Measurements from ENCODE around the gene C22orf31. TPM values are rescaled to one million over a fixed set of nuclear protein-coding genes. Genes with fewer than 3 reads are reported as not detected.

Gene C22orf31
- total RNA-seq, 1 experiment from 2014 or later, result not detected

DNA sequence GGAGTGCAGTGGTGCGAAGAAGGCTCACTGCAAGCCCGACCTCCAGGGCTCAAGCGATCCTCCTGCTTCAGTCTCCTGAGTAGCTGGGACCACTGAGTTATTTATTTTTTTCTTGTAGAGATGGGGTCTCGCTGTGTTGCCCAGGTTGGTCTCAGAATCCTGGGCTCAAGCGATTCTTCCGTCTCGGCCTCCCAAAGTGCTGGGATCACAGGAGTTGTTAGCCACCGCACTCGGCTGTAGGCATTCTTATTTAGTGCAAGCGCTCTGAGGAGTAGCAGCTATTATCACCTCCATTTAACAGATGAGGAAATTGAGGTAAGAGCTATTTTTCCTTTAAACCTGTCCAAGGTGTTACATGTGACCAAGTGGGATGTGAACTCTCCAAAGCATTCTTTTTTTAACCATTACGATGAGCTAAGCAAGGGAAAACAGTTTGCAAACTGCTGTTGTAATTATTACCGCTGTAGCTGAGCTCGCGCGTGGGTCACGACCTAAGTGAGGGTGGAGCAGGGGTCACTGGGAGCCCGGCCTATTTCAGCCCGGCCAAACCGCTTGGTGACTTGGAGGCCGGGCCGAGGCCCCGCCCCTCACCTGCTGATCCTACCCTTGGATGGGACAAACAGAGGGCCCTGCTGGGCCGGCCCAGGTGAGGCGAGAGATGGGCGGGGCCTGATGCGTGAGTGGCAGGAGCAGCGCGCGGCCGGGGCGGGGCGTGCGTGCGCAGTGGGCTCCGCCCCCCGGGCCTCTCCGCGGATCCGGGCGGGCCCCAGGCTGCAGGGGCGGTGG is 10.8 kb upstream of the C22orf31 start:
- Histone ChIP-seq H2AFZ (ENCODE audit: low read length) (peak overlapping the region; percentile 38; the same call in 1 of the 2 replicates), H3K9me2 (replicated peaks; ENCODE audit: low read length) (no peaks in the 10 kb centered on the region), H3K9me3 (ENCODE audit: low read length) (no peaks in the 10 kb centered on the region), H3K4me1 (ENCODE audit: insufficient read depth, low read length) (peaks cover 10% of the 10 kb centered on the region; the same call in 1 of the 2 replicates), H3K27ac (ENCODE audit: low read length) (no peak overlapping the region), H3F3A (ENCODE audit: low read length, unreplicated experiment) (no peaks in the 10 kb centered on the region), H3K9ac (ENCODE audit: low read length) (no peak overlapping the region), H3K4me3 (ENCODE audit: low read length) (peak overlapping the region; percentile 47; the same call in 1 of the 2 replicates), H4K20me1 (ENCODE audit: low read length) (no peaks in the 10 kb centered on the region), H3K27me3 (ENCODE audit: low read length) (no peaks in the 10 kb centered on the region), H3K4me2 (ENCODE audit: low read length) (peak overlapping the region; percentile 86), H3K79me2 (ENCODE audit: low read length) (no peaks in the 10 kb centered on the region), H3K36me3 (ENCODE audit: low read depth, low read length) (no peaks in the 10 kb centered on the region)
- ATAC-seq (peak; percentile 93), DNase-seq (peak; percentile 89)
- BruUV-seq (replicated peaks), result no TSS peak
- TF ChIP-seq, protein P1, sequence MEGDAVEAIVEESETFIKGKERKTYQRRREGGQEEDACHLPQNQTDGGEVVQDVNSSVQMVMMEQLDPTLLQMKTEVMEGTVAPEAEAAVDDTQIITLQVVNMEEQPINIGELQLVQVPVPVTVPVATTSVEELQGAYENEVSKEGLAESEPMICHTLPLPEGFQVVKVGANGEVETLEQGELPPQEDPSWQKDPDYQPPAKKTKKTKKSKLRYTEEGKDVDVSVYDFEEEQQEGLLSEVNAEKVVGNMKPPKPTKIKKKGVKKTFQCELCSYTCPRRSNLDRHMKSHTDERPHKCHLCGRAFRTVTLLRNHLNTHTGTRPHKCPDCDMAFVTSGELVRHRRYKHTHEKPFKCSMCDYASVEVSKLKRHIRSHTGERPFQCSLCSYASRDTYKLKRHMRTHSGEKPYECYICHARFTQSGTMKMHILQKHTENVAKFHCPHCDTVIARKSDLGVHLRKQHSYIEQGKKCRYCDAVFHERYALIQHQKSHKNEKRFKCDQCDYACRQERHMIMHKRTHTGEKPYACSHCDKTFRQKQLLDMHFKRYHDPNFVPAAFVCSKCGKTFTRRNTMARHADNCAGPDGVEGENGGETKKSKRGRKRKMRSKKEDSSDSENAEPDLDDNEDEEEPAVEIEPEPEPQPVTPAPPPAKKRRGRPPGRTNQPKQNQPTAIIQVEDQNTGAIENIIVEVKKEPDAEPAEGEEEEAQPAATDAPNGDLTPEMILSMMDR (conservative IDR thresholded peaks at IDR 0.05; ENCODE audit: low read depth, low read length), result no peak
- TF ChIP-seq EZH2 (IDR thresholded peaks at IDR 0.05; ENCODE audit: low read length, unreplicated experiment) (no peak), EZH2phosphoT487 (IDR thresholded peaks at IDR 0.05; ENCODE audit: borderline replicate concordance, low read length) (no peak)
- POLR2A ChIA-PET (ENCODE audit: unreplicated experiment), result interaction anchor here (0.6 kb wide), 1 partner anchor 38 kb away, joined by 11 read pairs; no protein-coding TSS in a partner anchor
- intact Hi-C loops (cut with micrococcal nuclease), result loop anchor here (10.0 kb wide), 1 partner anchor 82 kb away; no protein-coding TSS in a partner anchor
- CTCF ChIA-PET, result no interaction called here

DNA sequence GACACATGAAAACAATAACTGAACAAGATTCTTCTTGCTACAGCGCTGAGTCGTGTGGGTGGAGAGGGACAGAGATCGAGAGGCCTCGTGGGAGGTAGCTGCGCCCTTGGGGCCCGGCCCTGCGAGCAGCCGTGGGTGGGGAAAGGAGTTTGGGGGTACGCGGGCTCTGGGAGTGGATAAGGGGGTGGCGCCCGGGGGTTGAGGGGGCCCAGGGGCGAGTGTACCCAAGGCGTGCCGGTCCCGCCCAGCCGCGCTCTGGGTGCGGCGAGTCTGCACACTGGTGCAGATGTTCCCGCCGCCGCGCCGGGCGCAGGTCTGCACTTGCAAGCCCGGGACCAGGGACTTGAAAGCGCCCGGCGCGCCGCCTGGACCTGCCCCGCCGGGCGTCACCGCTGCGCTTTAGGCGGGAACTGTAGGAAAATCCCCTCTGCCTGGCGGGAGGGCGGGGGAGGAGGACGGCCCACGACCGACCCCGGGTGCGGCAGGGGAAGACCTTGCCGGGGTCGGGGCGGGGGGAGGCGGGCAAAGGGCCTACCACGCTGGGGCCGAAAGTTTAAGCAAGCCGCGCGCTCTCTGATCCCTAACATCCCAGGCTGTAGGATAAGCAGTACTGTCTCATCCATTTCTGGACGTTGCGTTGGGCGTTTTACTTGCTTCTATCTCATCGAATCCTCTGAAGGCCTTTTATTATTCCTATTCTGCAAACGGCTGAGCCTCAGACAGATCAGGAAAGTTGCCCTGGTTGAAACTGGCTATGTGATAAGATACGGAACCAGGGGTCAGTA is 9.8 kb upstream of the C22orf31 start:
- H3K79me2 ChIP-seq (ENCODE audit: low read length), result no peaks in the 10 kb centered on the region
- intact Hi-C loops (cut with micrococcal nuclease), result loop anchor here (10.0 kb wide), 1 partner anchor 83 kb away; no protein-coding TSS in a partner anchor
- peak; percentile 20 for DNase-seq

More for the DNA sequence above, 9.8 kb upstream of the C22orf31 start:
- Histone ChIP-seq H3K9ac (ENCODE audit: low read length) (no peak overlapping the region), H3K27me3 (ENCODE audit: low read length) (no peaks in the 10 kb centered on the region), H4K20me1 (ENCODE audit: low read length) (no peaks in the 10 kb centered on the region), H2AFZ (ENCODE audit: low read length) (peak overlapping the region; percentile 71), H3K9me2 (replicated peaks; ENCODE audit: low read length) (no peaks in the 10 kb centered on the region), H3K4me2 (ENCODE audit: low read length) (peak overlapping the region; percentile 86), H3K36me3 (ENCODE audit: low read depth, low read length) (no peaks in the 10 kb centered on the region), H3K9me3 (ENCODE audit: low read length) (no peaks in the 10 kb centered on the region), H3K27ac (ENCODE audit: low read length) (no peak overlapping the region), H3K4me1 (ENCODE audit: insufficient read depth, low read length) (peaks cover 10% of the 10 kb centered on the region; the same call in 1 of the 2 replicates), H3K4me3 (ENCODE audit: low read length) (peak overlapping the region; percentile 65), H3F3A (ENCODE audit: low read length, unreplicated experiment) (no peaks in the 10 kb centered on the region)
- ChIA-PET CTCF (no interaction called here), POLR2A (ENCODE audit: unreplicated experiment) (no interaction called here)
- no peak for TF ChIP-seq EZH2 (IDR thresholded peaks at IDR 0.05; ENCODE audit: low read length, unreplicated experiment)
- TF ChIP-seq, protein P1 (conservative IDR thresholded peaks at IDR 0.05; ENCODE audit: low read depth, low read length), result no peak
- no peak for TF ChIP-seq EZH2phosphoT487 (IDR thresholded peaks at IDR 0.05; ENCODE audit: borderline replicate concordance, low read length)
- BruUV-seq (replicated peaks), result no TSS peak
- peak; percentile 39 for ATAC-seq
